Muscle layer of colon (tissue), 2 donors: ENCODE data around the gene ADAMTSL4.
A peak's percentile ranks its signal among the peaks of the same experiment; 100 is the strongest.

Experiments
- H3K27ac ChIP-seq: one replicate; pipeline ENCODE4 v1.7.0; 2013; ENCODE audit warnings: low read depth, mild to moderate bottlenecking, low read length, moderate library complexity
- H3K27me3 ChIP-seq, 2 donors: one replicate each; pipeline ENCODE4 v1.7.0; 2013; ENCODE audit warnings: low read length in 2 of 2, mild to moderate bottlenecking in 2 of 2; ENCODE audit not compliant: insufficient read depth in 2 of 2, control insufficient read depth in 1 of 2
- H3K36me3 ChIP-seq: one replicate; pipeline ENCODE4 v1.7.0; 2013; ENCODE audit warnings: mild to moderate bottlenecking, low read length; ENCODE audit not compliant: insufficient read depth
- H3K4me1 ChIP-seq: one replicate; pipeline ENCODE4 v1.7.0; 2013; ENCODE audit warnings: mild to moderate bottlenecking, low read length; ENCODE audit not compliant: insufficient read depth
- H3K4me3 ChIP-seq, 2 donors: one replicate each; pipeline ENCODE4 v1.7.0; 2013; ENCODE audit warnings: low read length in 2 of 2, low read depth in 1 of 2, mild to moderate bottlenecking in 1 of 2, moderate library complexity in 1 of 2
- H3K9ac ChIP-seq: one replicate; pipeline ENCODE4 v1.7.0; 2013; ENCODE audit warnings: low read length
- H3K9me3 ChIP-seq: one replicate; pipeline ENCODE4 v1.7.0; 2013; ENCODE audit warnings: mild to moderate bottlenecking, low read length
- donor health status: abdominal sarcoma.
- donor health status: Adenocarcinoma of cecum.

Gene ADAMTSL4

DNA sequence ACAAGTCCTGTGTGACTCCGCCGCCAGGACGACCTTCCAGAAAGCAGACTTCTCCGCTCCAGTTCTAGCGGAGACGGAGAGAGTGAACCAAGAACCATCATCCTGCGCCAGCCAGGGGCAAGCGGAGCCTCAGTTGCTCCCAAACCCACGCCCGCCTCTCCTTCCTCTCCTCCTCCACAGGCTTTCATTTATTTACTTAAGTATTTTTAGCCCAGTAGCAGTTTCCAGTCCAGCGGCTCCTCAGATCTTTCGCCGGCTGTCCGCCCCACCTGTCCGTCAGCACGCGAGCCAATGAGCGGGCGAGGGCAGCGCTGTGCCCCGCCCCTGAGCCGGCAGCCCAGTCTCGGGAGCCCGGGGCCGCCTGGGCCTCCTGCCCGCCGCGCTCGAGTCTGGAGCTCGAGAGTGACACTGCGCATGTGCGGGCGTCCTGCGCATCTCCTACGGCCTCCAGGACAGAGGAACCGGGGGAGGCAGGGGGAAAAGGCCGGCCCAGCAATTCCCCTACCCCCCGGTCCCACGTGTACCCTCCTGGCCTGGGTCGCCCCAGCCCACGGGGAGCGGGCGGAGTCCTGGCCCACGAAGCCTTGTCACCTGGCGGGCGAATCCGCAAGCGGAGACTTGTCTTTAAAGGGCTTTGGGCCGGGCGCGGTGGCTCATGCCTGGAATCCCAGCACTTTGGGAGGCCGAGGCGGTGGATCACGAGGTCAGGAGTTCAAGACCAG lies 33.7 kb upstream of the ADAMTSL4 start, which contains the start of gene FALEC:
Gene FALEC, plus strand, starts transcription at position 425 of the 722 bp plus-strand sequence.
- H3K4me3 ChIP-seq: peak within 1 kb of the TSS; percentile 49 to 78
- H3K9ac ChIP-seq: peak within 1 kb of the TSS; percentile 72
- peaks cover 11% of the 10 kb centered on the region for H3K36me3 ChIP-seq
- H3K9me3 ChIP-seq: no peaks in the 10 kb centered on the region
- H3K27ac ChIP-seq: peak within 1 kb of the TSS; percentile 90
- H3K4me1 ChIP-seq: peaks cover 11% of the 10 kb centered on the region
- no peaks in the 10 kb centered on the region for H3K27me3 ChIP-seq

- Histone ChIP-seq H3K27me3 (no peaks in the 10 kb centered on the region), H3K4me3 (peak overlapping the region; percentile 49 to 78), H3K27ac (peak overlapping the region; percentile 90), H3K9me3 (no peaks in the 10 kb centered on the region), H3K9ac (no peak overlapping the region), H3K36me3 (peaks cover 10% of the 10 kb centered on the region), H3K4me1 (peaks cover 11% of the 10 kb centered on the region)
Measured at GRCh38 chr1:150516050-150516591, 33.1 kb upstream of the ADAMTSL4 start.

GRCh38 chr1:150516616-150517015 lies 32.6 kb upstream of the ADAMTSL4 start:
- Histone ChIP-seq H3K9me3 (no peaks in the 10 kb centered on the region), H3K27me3 (no peaks in the 10 kb centered on the region), H3K4me3 (peak overlapping the region in 1 of 2 donors; percentile 78), H3K27ac (peak overlapping the region; percentile 90), H3K9ac (no peak overlapping the region), H3K36me3 (peaks cover 5% of the 10 kb centered on the region), H3K4me1 (peaks cover 11% of the 10 kb centered on the region)

DNA sequence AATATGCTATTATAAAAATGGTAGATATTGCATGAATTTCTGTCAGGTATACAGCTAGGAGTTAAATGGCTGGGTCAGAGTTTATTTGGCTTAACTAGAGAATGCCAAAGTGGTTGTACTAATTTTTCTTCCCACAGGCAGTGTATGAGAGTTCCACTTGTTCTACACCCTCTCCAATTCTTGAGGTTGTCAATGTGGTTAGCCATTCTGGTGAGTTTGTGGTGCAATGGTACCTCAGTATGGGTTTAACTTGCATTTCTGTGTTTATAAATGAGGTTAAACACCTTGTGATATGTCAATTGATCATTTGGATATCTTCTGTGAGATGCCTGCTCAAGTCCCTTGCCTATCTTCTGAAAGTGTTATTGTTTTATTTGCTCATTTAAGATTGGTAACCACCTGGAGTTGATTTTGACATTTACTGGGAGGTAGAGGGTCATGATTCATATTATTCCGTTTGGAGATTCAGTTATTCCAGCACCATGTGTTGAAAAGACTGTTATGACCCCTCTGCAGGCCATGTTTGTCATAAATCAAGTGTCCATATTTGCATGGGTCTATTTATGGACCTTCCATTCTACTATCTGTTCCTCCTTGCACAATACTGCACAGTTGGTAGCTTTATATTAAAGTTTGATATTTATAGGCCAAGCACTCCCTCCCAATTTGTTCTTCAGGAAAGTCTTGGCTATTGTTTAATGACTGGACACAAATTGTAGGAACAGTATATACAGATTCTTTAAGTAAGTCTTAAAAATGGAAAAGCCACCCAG lies 27.8 kb upstream of the ADAMTSL4 start:
- Histone ChIP-seq H3K27me3 (no peaks in the 10 kb centered on the region), H3K9ac (no peak overlapping the region), H3K4me3 (no peak overlapping the region)

DNA sequence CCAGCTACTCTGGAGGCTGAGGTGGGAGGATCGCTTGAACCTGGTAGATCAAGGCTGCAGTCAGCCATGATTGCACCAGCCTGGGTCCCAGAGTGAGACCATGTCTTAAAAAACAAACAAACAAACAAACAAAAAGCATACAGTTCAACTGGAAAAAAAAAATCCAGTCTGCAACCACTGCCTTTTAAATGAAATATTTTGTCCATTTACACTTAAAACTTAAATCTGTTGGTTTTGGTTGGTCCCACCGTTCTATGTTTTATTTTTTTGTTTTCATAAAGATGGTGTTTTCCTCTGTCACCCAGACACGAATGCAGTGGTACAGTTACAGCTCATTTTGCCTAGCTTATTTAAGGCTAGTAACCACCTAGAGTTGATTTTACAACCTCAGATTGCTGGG lies 23.9 kb upstream of the ADAMTSL4 start:
- Histone ChIP-seq H3K27me3 (no peaks in the 10 kb centered on the region), H3K9me3 (no peaks in the 10 kb centered on the region), H3K4me1 (peaks cover 8% of the 10 kb centered on the region), H3K4me3 (no peak overlapping the region), H3K27ac (no peak overlapping the region), H3K36me3 (no peaks in the 10 kb centered on the region), H3K9ac (no peak overlapping the region)

More for the DNA sequence above, 27.8 kb upstream of the ADAMTSL4 start:
- H3K9me3 ChIP-seq: no peaks in the 10 kb centered on the region
- no peak overlapping the region for H3K27ac ChIP-seq
- H3K4me1 ChIP-seq: peaks cover 8% of the 10 kb centered on the region
- H3K36me3 ChIP-seq: no peaks in the 10 kb centered on the region

DNA sequence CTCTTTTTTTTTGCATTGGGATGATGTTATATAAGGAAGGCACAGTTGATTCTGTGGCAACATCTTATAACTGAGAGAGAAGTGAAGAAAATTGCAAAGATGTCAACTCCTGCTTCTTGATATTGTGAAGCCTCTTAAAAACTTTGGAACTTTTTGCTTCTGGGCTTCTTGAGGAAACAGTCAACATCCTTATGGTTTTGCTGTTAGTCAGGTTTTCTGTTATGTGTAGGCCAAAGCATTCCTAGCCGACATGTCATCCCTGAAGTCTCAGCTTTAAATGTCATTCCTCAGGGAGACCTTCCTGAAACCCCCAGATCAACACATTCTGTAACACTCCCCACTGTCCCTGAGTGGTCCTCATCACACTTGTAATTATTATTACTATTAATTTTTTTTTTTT lies 21.0 kb upstream of the ADAMTSL4 start:
- H3K4me1 ChIP-seq: peaks cover 19% of the 10 kb centered on the region
- H3K9ac ChIP-seq: no peak overlapping the region
- H3K4me3 ChIP-seq: no peak overlapping the region
- no peaks in the 10 kb centered on the region for H3K36me3 ChIP-seq
- no peak overlapping the region for H3K27ac ChIP-seq
- H3K9me3 ChIP-seq: no peaks in the 10 kb centered on the region
- no peaks in the 10 kb centered on the region for H3K27me3 ChIP-seq

GRCh38 chr1:150529017-150529416 lies 20.2 kb upstream of the ADAMTSL4 start:
- no peak overlapping the region for H3K4me3 ChIP-seq
- no peaks in the 10 kb centered on the region for H3K27me3 ChIP-seq
- H3K9ac ChIP-seq: no peak overlapping the region
- no peaks in the 10 kb centered on the region for H3K9me3 ChIP-seq
- H3K4me1 ChIP-seq: peaks cover 20% of the 10 kb centered on the region
- H3K36me3 ChIP-seq: no peaks in the 10 kb centered on the region
- no peak overlapping the region for H3K27ac ChIP-seq

DNA sequence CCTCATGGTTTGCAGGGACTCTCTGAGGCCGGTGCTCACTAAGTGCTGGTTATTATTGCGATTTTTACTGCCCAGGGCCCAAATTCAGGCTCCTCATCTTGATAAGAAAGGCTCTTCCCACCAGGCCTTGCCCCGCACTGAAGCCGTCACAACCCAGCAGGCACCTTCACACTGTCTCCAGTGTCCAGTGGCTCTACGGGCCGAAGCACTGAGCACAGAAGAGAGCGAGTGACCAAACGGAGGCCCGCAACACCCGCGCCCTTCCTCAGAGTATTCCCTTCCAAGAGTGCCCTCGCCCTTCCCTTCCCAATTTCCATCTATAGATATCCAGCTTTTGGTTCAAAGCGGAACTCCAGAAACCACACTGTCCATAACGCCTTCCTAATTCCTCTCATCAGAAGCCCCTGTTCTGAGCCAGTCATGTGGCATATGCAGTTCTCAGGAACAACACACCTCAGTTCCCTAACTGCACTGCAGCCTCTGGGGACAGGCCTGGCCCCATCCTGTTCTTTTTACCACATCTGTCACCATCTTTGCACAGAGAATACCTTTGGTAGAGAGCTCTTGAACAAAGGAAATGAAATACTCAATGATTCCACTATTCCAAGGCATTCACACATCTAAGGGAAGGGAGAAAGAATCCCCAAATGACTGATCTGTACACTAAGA lies 18.6 kb upstream of the ADAMTSL4 start:
- Histone ChIP-seq H3K4me3 (no peak overlapping the region), H3K36me3 (no peaks in the 10 kb centered on the region), H3K9me3 (no peaks in the 10 kb centered on the region), H3K9ac (no peak overlapping the region), H3K27me3 (no peaks in the 10 kb centered on the region), H3K4me1 (peaks cover 20% of the 10 kb centered on the region), H3K27ac (no peak overlapping the region)

DNA sequence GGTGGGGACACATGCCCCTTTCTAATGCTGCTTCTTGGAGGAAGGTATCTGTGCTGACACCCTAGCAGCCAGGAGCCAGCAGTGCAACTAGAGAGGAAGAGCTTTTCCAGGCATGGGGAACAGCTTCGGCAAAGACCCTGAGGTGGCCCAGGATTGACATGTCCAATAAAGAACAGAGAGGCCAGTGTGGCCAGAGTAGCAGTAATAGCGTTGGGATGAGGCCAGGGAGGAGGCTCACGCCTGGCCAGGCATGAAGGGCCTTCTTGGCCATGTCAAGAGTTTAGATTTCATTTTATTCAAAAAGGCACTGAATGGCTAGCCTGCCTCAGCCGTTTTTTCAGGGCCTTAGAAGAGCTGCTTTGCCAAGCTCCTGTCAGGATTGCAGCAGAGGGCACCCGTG lies 16.3 kb upstream of the ADAMTSL4 start:
- H3K4me3 ChIP-seq: no peak overlapping the region
- H3K9me3 ChIP-seq: no peaks in the 10 kb centered on the region
- peaks cover 22% of the 10 kb centered on the region for H3K4me1 ChIP-seq
- H3K27ac ChIP-seq: peak overlapping the region; percentile 50
- H3K27me3 ChIP-seq: no peaks in the 10 kb centered on the region
- H3K36me3 ChIP-seq: no peaks in the 10 kb centered on the region
- peak overlapping the region; percentile 4 for H3K9ac ChIP-seq

- no peak overlapping the region for H3K9ac ChIP-seq
- H3K27ac ChIP-seq: no peak overlapping the region
- no peaks in the 10 kb centered on the region for H3K27me3 ChIP-seq
- no peak overlapping the region for H3K4me3 ChIP-seq
- no peaks in the 10 kb centered on the region for H3K9me3 ChIP-seq
- no peaks in the 10 kb centered on the region for H3K36me3 ChIP-seq
- H3K4me1 ChIP-seq: peaks cover 26% of the 10 kb centered on the region
Measured at GRCh38 chr1:150534002-150534401, 15.2 kb upstream of the ADAMTSL4 start.
